Breast epithelium (tissue), 3 donors: ENCODE results near the gene WDHD1.

Experiments
- CTCF ChIP-seq, 3 donors: fragments of 450-650 bp; IDR thresholded peaks; one replicate each; pipeline ENCODE4 v1.5.1; 2016 to 2017; ENCODE audit warnings: antibody characterized with exemption in 3 of 3, mild to moderate bottlenecking in 3 of 3, moderate library complexity in 3 of 3
- POLR2A ChIP-seq: fragments of 450-650 bp; IDR thresholded peaks from one replicate; pipeline ENCODE4 v1.6.1; 2016; ENCODE audit warnings: antibody characterized with exemption, mild to moderate bottlenecking, moderate library complexity

DNA sequence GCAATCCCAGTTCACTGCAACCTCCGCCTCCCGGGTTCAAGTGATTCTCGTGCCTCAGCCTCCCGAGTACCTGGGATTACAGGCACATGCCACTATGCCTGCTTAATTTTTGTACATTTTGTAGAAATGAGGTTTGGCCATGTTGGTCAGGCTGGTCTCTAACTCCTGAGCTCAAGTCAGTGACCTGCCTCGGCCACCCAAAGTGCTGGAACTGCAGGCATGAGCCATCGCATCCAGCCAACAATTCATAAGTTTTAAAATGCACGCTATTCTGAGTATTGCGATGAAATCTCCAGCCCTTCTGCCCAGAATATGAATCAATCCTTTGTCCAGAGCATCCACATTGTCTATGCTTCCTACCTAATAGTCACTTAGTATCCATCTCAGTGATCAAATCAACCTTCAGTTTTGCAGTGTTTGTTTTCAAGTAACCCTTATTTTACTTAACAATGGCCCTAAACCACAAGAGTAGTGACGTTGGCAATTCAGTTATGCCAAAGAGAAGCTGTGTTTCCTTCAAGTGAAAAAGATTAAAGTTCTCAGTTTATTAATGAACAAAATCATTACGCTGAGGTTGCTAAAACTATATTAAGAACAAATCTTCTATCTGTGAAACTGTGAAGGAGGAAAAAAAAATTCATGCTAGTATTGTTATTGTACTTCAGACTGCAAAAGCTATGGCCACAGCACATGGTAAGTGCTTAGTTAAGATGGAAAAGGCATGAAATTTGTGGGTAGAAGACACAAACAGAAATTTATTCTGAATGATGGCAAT, 135.2 kb downstream of the WDHD1 start:
- no peak for TF ChIP-seq CTCF (IDR thresholded peaks at IDR 0.05)
- no peak for TF ChIP-seq POLR2A
